Endodermal cell (in vitro differentiated cells): Measurements from ENCODE around the gene PSORS1C1. TPM values are rescaled to one million over a fixed set of nuclear protein-coding genes. Genes with fewer than 3 reads are reported as not detected.
"Not testable (repeated sequence)": the region's sequence is repeated elsewhere in the genome, so short reads cannot be mapped to it uniquely, and the experiment has no call there.

ENCODE experiments used
- DNase-seq: peaks from one replicate; pipeline ENCODE4 v3.0.0-alpha.2; 2017
- H3K27ac ChIP-seq: 2 replicates; pipeline ENCODE4 v1.5.1; 2013; ENCODE audit warnings: mild to moderate bottlenecking, low read depth, low read length, moderate library complexity
- H3K27me3 ChIP-seq: 2 replicates; pipeline ENCODE4 v1.6.1; 2013; ENCODE audit warnings: mild to moderate bottlenecking, low read length, moderate library complexity; ENCODE audit not compliant: insufficient read depth, control insufficient read depth, poor library complexity, severe bottlenecking
- H3K36me3 ChIP-seq: 2 replicates; pipeline ENCODE4 v1.7.0; 2013; ENCODE audit warnings: mild to moderate bottlenecking, low read length, moderate library complexity; ENCODE audit not compliant: control insufficient read depth, insufficient read depth
- H3K4me1 ChIP-seq: one replicate; pipeline ENCODE4 v1.7.0; 2013; ENCODE audit warnings: low read length; ENCODE audit not compliant: control insufficient read depth, insufficient read depth
- H3K4me3 ChIP-seq: 2 replicates; pipeline ENCODE4 v1.5.1; 2013; ENCODE audit warnings: mild to moderate bottlenecking, low read length, moderate library complexity
- H3K9ac ChIP-seq: 2 replicates; pipeline ENCODE4 v1.6.1; 2013; ENCODE audit warnings: mild to moderate bottlenecking, low read length, moderate library complexity; ENCODE audit not compliant: poor library complexity, severe bottlenecking; ENCODE audit errors: extremely low read depth
- H3K9me3 ChIP-seq: 2 replicates; pipeline ENCODE4 v1.6.1; 2013; ENCODE audit warnings: mild to moderate bottlenecking, low read length, moderate library complexity; ENCODE audit not compliant: control insufficient read depth
- H3K27ac Mint-ChIP-seq: 2 replicates; pipeline ENCODE4 v1.8.0; 2020; ENCODE audit warnings: mixed read lengths
- H3K27me3 Mint-ChIP-seq: 2 replicates; pipeline ENCODE4 v1.8.0; 2021; ENCODE audit warnings: mild to moderate bottlenecking, mixed read lengths; ENCODE audit not compliant: insufficient read depth
- H3K36me3 Mint-ChIP-seq: 2 replicates; pipeline ENCODE4 v1.8.0; 2020; ENCODE audit warnings: low read depth, mixed read lengths
- H3K4me1 Mint-ChIP-seq: 2 replicates; pipeline ENCODE4 v1.8.0; 2020; ENCODE audit warnings: mixed read lengths
- H3K4me3 Mint-ChIP-seq: 2 replicates; pipeline ENCODE4 v1.8.0; 2020; ENCODE audit warnings: mild to moderate bottlenecking, moderate library complexity, mixed read lengths
- H3K9me3 Mint-ChIP-seq: 2 replicates; pipeline ENCODE4 v1.8.0; 2020; ENCODE audit warnings: mild to moderate bottlenecking, mixed read lengths
- CTCF ChIP-seq: fragments of 200-600 bp; sonication (generic); conservative IDR thresholded peaks from 2 replicates; pipeline ENCODE4 v1.5.0; 2021; ENCODE audit warnings: antibody characterized with exemption, mild to moderate bottlenecking
- WGBS, 2 experiments: methylation state at CpG; one replicate each; pipeline versions ENCODE4 v1.1.5 to v1.1.7; 2013; ENCODE audit warnings: missing lambda C conversion rate in 2 of 2, mixed read lengths in 1 of 2; ENCODE audit not compliant: insufficient coverage in 1 of 2, insufficient read length in 1 of 2; 5-methylcytosine and 5-hydroxymethylcytosine counted together
- total RNA-seq, 2 donors: library from RNA; stranded (reverse); fragmentation: NEBNext Ultra II Directional in 1 of 2; extraction: Animal tissue kit (Norgen Biotek cat#: 25700) in 1 of 2; gene quantifications; 2 replicates in 1 of 2; 3 replicates in 1 of 2; pipeline ENCODE4 v1.2.1, GENCODE V29; 2021

PSORS1C1 gene
- total RNA-seq, 2 donors from 2014 or later, result 1.1 to 1.2 TPM

GRCh38 chr6:31165064-31165832 is 50.6 kb downstream of the PSORS1C1 start:
- H3K27me3 Mint-ChIP-seq, H3K4me3 ChIP-seq, H3K27ac Mint-ChIP-seq, H3K9me3 ChIP-seq, H3K27ac ChIP-seq, H3K4me1 ChIP-seq, H3K9ac ChIP-seq, H3K9me3 Mint-ChIP-seq, H3K27me3 ChIP-seq, DNase-seq, H3K4me3 Mint-ChIP-seq: not testable (repeated sequence)
- 87 to 90% methylated on average over 7 to 17 of the region's 17 CpGs for WGBS, 2 experiments
- Mint-ChIP-seq H3K36me3 (peaks cover 32% of the 10 kb centered on the region), H3K4me1 (peaks cover 22% of the 10 kb centered on the region)
- H3K36me3 ChIP-seq, result peaks cover 12% of the 10 kb centered on the region

- H3K4me1 ChIP-seq, result no peaks in the 10 kb centered on the region
- peaks cover 32% of the 10 kb centered on the region for H3K36me3 Mint-ChIP-seq
Observed at GRCh38 chr6:31165986-31166385, 51.4 kb downstream of the PSORS1C1 start.

GRCh38 chr6:31168606-31169005 is 54.0 kb downstream of the PSORS1C1 start:
- Mint-ChIP-seq H3K27ac (peak overlapping the region; percentile 15), H3K4me1 (peaks cover 44% of the 10 kb centered on the region), H3K36me3 (peaks cover 18% of the 10 kb centered on the region), H3K27me3 (peaks cover 8% of the 10 kb centered on the region), H3K4me3 (peak overlapping the region; percentile 67), H3K9me3 (no peaks in the 10 kb centered on the region)
- no peak overlapping the region for H3K9ac ChIP-seq
- H3K4me1 ChIP-seq, result peaks cover 19% of the 10 kb centered on the region
- WGBS, 2 experiments, result 38% methylated on average over 3 of the region's 3 CpGs
- no peaks in the 10 kb centered on the region for H3K9me3 ChIP-seq
- H3K27ac ChIP-seq, result no peak overlapping the region
- H3K4me3 ChIP-seq, result no peak overlapping the region
- H3K36me3 ChIP-seq, result no peaks in the 10 kb centered on the region
- no peak for TF ChIP-seq CTCF
- DNase-seq, result no peak
- no peaks in the 10 kb centered on the region for H3K27me3 ChIP-seq

More at GRCh38 chr6:31165986-31166385, 51.4 kb downstream of the PSORS1C1 start:
- no peak overlapping the region for H3K9ac ChIP-seq
- no peak for DNase-seq
- no peak overlapping the region for H3K4me3 ChIP-seq
- H3K9me3 Mint-ChIP-seq, result no peaks in the 10 kb centered on the region
- H3K27ac ChIP-seq, result no peak overlapping the region
- peak overlapping the region; percentile 36 for H3K27ac Mint-ChIP-seq
- no peak for TF ChIP-seq CTCF
- H3K27me3 Mint-ChIP-seq, result peaks cover 6% of the 10 kb centered on the region
- H3K4me3 Mint-ChIP-seq, result peak overlapping the region; percentile 10
- H3K9me3 ChIP-seq, result no peaks in the 10 kb centered on the region
- WGBS, 2 experiments, result 81 to 83% methylated on average over 4 to 5 of the region's 5 CpGs
- H3K4me1 Mint-ChIP-seq, result peaks cover 24% of the 10 kb centered on the region
- H3K36me3 ChIP-seq, result peaks cover 12% of the 10 kb centered on the region
- no peaks in the 10 kb centered on the region for H3K27me3 ChIP-seq
